H9 (cell line): Measurements from ENCODE around the gene PARP2. TPM values are rescaled to one million over a fixed set of nuclear protein-coding genes. Genes with fewer than 3 reads are reported as not detected.

ENCODE experiments used
- DNase-seq: peaks from one replicate; pipeline ENCODE4 v3.0.0-alpha.2; 2017
- H2AFZ ChIP-seq: one replicate; pipeline ENCODE4 v1.6.1; 2013; ENCODE audit warnings: mild to moderate bottlenecking, low read length, control low read depth, moderate library complexity
- H2AK5ac ChIP-seq: 2 replicates; pipeline ENCODE4 v1.6.1; 2013; ENCODE audit warnings: low read length, control low read depth, mixed read lengths; ENCODE audit not compliant: insufficient read length
- H2BK120ac ChIP-seq: one replicate; pipeline ENCODE4 v1.6.1; 2013; ENCODE audit warnings: low read depth, mild to moderate bottlenecking, low read length, control low read depth, inconsistent platforms; ENCODE audit not compliant: poor library complexity, severe bottlenecking
- H2BK12ac ChIP-seq: 2 replicates; pipeline ENCODE4 v1.6.1; 2013; ENCODE audit warnings: low read length, control low read depth, mixed read lengths, low read depth; ENCODE audit not compliant: insufficient read length
- H2BK15ac ChIP-seq: 2 replicates; pipeline ENCODE4 v1.6.1; 2013; ENCODE audit warnings: low read depth, low read length, control low read depth
- H2BK20ac ChIP-seq: one replicate; pipeline ENCODE4 v1.6.1; 2013; ENCODE audit warnings: low read depth, mild to moderate bottlenecking, low read length, control low read depth, inconsistent platforms; ENCODE audit not compliant: poor library complexity, severe bottlenecking
- H2BK5ac ChIP-seq: 2 replicates; pipeline ENCODE4 v1.6.1; 2013; ENCODE audit warnings: low read length, control low read depth, mixed read lengths; ENCODE audit not compliant: insufficient read length
- H3K14ac ChIP-seq: 2 replicates; pipeline ENCODE4 v1.6.1; 2013; ENCODE audit warnings: low read length, control low read depth; ENCODE audit not compliant: insufficient read depth
- H3K18ac ChIP-seq: 2 replicates; pipeline ENCODE4 v1.6.1; 2013; ENCODE audit warnings: low read depth, mild to moderate bottlenecking, mixed read lengths, low read length, control low read depth; ENCODE audit not compliant: insufficient read length
- H3K23ac ChIP-seq: 2 replicates; pipeline ENCODE4 v1.6.1; 2013; ENCODE audit warnings: low read length, control low read depth, mixed read lengths, low read depth; ENCODE audit not compliant: insufficient read length
- H3K23me2 ChIP-seq: 2 replicates; pipeline ENCODE4 v1.6.1; 2013; ENCODE audit warnings: low read depth, mild to moderate bottlenecking, mixed read lengths, low read length, control low read depth; ENCODE audit not compliant: insufficient read length, poor library complexity, severe bottlenecking
- H3K27ac ChIP-seq: 2 replicates; pipeline ENCODE4 v1.5.1; 2013; ENCODE audit warnings: low read length, control low read depth, mixed read lengths, low read depth; ENCODE audit not compliant: insufficient read length
- H3K27me3 ChIP-seq: 2 replicates; pipeline ENCODE4 v1.6.1; 2013; ENCODE audit warnings: low read length, control low read depth, inconsistent platforms; ENCODE audit not compliant: insufficient read depth
- H3K4ac ChIP-seq: 2 replicates; pipeline ENCODE4 v1.6.1; 2013; ENCODE audit warnings: low read depth, mild to moderate bottlenecking, control low read depth, inconsistent platforms, low read length, moderate library complexity
- H3K4me1 ChIP-seq: 2 replicates; pipeline ENCODE4 v1.6.1; 2013; ENCODE audit warnings: low read length, control low read depth, inconsistent platforms; ENCODE audit not compliant: insufficient read depth
- H3K4me2 ChIP-seq: 2 replicates; pipeline ENCODE4 v1.6.1; 2013; ENCODE audit warnings: low read length, control low read depth, mixed read lengths; ENCODE audit not compliant: insufficient read length, insufficient read depth
- H3K56ac ChIP-seq: 2 replicates; pipeline ENCODE4 v1.6.1; 2013; ENCODE audit warnings: low read depth, mild to moderate bottlenecking, mixed read lengths, low read length, control low read depth; ENCODE audit not compliant: insufficient read length
- H3K79me1 ChIP-seq: 2 replicates; pipeline ENCODE4 v1.6.1; 2013; ENCODE audit warnings: low read depth, mild to moderate bottlenecking, moderate library complexity, low read length, control low read depth, inconsistent platforms; ENCODE audit not compliant: insufficient read depth, poor library complexity, severe bottlenecking
- H3K79me2 ChIP-seq: 2 replicates; pipeline ENCODE4 v1.6.1; 2013; ENCODE audit warnings: low read length, control low read depth, inconsistent platforms; ENCODE audit not compliant: insufficient read depth
- H3K9ac ChIP-seq: 2 replicates; pipeline ENCODE4 v1.6.1; 2013; ENCODE audit warnings: low read length, control low read depth, mixed read lengths; ENCODE audit not compliant: insufficient read length; ENCODE audit errors: extremely low read depth
- H3K9me3 ChIP-seq: one replicate; pipeline ENCODE4 v1.6.1; 2013; ENCODE audit warnings: low read depth, low read length, inconsistent platforms; ENCODE audit not compliant: control insufficient read depth
- H3T11ph ChIP-seq: one replicate; pipeline ENCODE4 v1.6.1; 2013; ENCODE audit warnings: mild to moderate bottlenecking, low read length, control low read depth, inconsistent platforms
- H4K20me1 ChIP-seq: one replicate; pipeline ENCODE4 v1.6.1; 2013; ENCODE audit not compliant: control insufficient read depth, insufficient read length, insufficient read depth
- H4K5ac ChIP-seq: 2 replicates; pipeline ENCODE4 v1.6.1; 2013; ENCODE audit warnings: low read depth, mild to moderate bottlenecking, mixed read lengths, low read length, control low read depth; ENCODE audit not compliant: insufficient read length
- H4K8ac ChIP-seq: replicated peaks from 2 replicates; pipeline ENCODE4 v1.6.1; 2013; ENCODE audit warnings: low read length, control low read depth, mixed read lengths, low read depth; ENCODE audit not compliant: insufficient read length
- H4K91ac ChIP-seq: 2 replicates; pipeline ENCODE4 v1.6.1; 2013; ENCODE audit warnings: low read depth, mild to moderate bottlenecking, moderate library complexity, mixed read lengths, low read length, control low read depth; ENCODE audit not compliant: insufficient read length
- H3K27ac Mint-ChIP-seq, 3 experiments: 2 replicates in 2 of 3; 3 replicates in 1 of 3; pipeline ENCODE4 v1.8.0; 2020 to 2021; ENCODE audit warnings: mixed read lengths in 3 of 3, mild to moderate bottlenecking in 1 of 3, moderate library complexity in 1 of 3
- H3K27me3 Mint-ChIP-seq: 2 replicates; pipeline ENCODE4 v1.8.0; 2021; ENCODE audit warnings: low read depth, mild to moderate bottlenecking, moderate library complexity, mixed read lengths
- H3K36me3 Mint-ChIP-seq, 3 experiments: 2 replicates in 2 of 3; 3 replicates in 1 of 3; pipeline ENCODE4 v1.8.0; 2020 to 2021; ENCODE audit warnings: low read depth in 3 of 3, mixed read lengths in 3 of 3; ENCODE audit not compliant: insufficient read depth in 1 of 3
- H3K4me1 Mint-ChIP-seq, 2 experiments: 2 replicates each; pipeline ENCODE4 v1.8.0; 2020; ENCODE audit warnings: mixed read lengths in 2 of 2
- H3K4me3 Mint-ChIP-seq, 2 experiments: 2 replicates in 1 of 2; 3 replicates in 1 of 2; pipeline ENCODE4 v1.8.0; 2020 to 2021; ENCODE audit warnings: mild to moderate bottlenecking in 2 of 2, mixed read lengths in 2 of 2, moderate library complexity in 1 of 2
- H3K9me3 Mint-ChIP-seq, 2 experiments: 2 replicates in 1 of 2; 3 replicates in 1 of 2; pipeline ENCODE4 v1.8.0; 2020; ENCODE audit warnings: mild to moderate bottlenecking in 2 of 2, mixed read lengths in 2 of 2, moderate library complexity in 1 of 2
- WGBS: extraction: QIAGEN DNeasy Blood & Tissue Kit; methylation state at CpG from one replicate; pipeline ENCODE4 v1.1.7; 2013; ENCODE audit warnings: missing lambda C conversion rate, low lambda C conversion rate, mixed read lengths; ENCODE audit not compliant: insufficient read length; ENCODE audit errors: extremely low coverage; 5-methylcytosine and 5-hydroxymethylcytosine counted together
- total RNA-seq: library from RNA; stranded (reverse); gene quantifications from 2 replicates; pipeline ENCODE4 v1.2.1, GENCODE V29; 2021
- TF ChIP-seq, protein P1 (sequence below): fragments of 200-600 bp; sonication (generic); conservative IDR thresholded peaks from 3 replicates; pipeline ENCODE4 v1.8.0; 2021; ENCODE audit warnings: antibody characterized with exemption, mild to moderate bottlenecking

PARP2 gene
- total RNA-seq, 1 experiment from 2014 or later = 25.4 TPM

GRCh38 chr14:20333494-20333841 is 10.0 kb upstream of the PARP2 start:
- Histone ChIP-seq H4K91ac (no peak overlapping the region), H3K14ac (no peak overlapping the region), H3K18ac (no peak overlapping the region), H4K20me1 (no peaks in the 10 kb centered on the region), H3K9me3 (no peaks in the 10 kb centered on the region), H2BK12ac (no peak overlapping the region), H4K5ac (no peak overlapping the region), H3K23ac (no peak overlapping the region), H3K4me1 (peaks cover 6% of the 10 kb centered on the region), H2BK5ac (no peak overlapping the region), H2BK120ac (no peak overlapping the region), H3K79me1 (no peaks in the 10 kb centered on the region), H2BK15ac (no peak overlapping the region), H2AK5ac (no peak overlapping the region), H2BK20ac (no peak overlapping the region), H3K79me2 (peaks cover 35% of the 10 kb centered on the region), H3K27ac (no peak overlapping the region), H4K8ac (no peak overlapping the region), H3T11ph (no peak overlapping the region), H3K27me3 (no peaks in the 10 kb centered on the region), H3K56ac (no peak overlapping the region), H3K4ac (no peak overlapping the region), H3K23me2 (peaks cover 6% of the 10 kb centered on the region), H3K9ac (no peak overlapping the region), H2AFZ (no peak overlapping the region), H3K4me2 (peak overlapping the region; percentile 44)
- Mint-ChIP-seq H3K27me3 (no peaks in the 10 kb centered on the region), H3K4me3 (peak overlapping the region; percentile 95 to 99), H3K4me1 (peaks cover 26 to 29% of the 10 kb centered on the region in 2 experiments), H3K27ac (peak overlapping the region; percentile 57 to 100 (median 99); a peak in 6 of 7 replicates), H3K9me3 (peaks cover 0 to 3% of the 10 kb centered on the region in 2 experiments; a peak in 1 of 5 replicates), H3K36me3 (peaks cover 16 to 36% (median 26%) of the 10 kb centered on the region in 3 experiments; a peak in 6 of 7 replicates)
- TF ChIP-seq, protein P1, sequence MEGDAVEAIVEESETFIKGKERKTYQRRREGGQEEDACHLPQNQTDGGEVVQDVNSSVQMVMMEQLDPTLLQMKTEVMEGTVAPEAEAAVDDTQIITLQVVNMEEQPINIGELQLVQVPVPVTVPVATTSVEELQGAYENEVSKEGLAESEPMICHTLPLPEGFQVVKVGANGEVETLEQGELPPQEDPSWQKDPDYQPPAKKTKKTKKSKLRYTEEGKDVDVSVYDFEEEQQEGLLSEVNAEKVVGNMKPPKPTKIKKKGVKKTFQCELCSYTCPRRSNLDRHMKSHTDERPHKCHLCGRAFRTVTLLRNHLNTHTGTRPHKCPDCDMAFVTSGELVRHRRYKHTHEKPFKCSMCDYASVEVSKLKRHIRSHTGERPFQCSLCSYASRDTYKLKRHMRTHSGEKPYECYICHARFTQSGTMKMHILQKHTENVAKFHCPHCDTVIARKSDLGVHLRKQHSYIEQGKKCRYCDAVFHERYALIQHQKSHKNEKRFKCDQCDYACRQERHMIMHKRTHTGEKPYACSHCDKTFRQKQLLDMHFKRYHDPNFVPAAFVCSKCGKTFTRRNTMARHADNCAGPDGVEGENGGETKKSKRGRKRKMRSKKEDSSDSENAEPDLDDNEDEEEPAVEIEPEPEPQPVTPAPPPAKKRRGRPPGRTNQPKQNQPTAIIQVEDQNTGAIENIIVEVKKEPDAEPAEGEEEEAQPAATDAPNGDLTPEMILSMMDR = no peak
- no CpG with 5 or more reads among the region's 3 CpGs for WGBS
- no peak for DNase-seq
